BJ (cell line): ENCODE results near the gene DNAJB4. TPM values are rescaled to one million over a fixed set of nuclear protein-coding genes. Genes with fewer than 3 reads are reported as not detected.

ENCODE experiments used
- CTCF ChIA-PET: fragments of 350-600 bp; formaldehyde crosslinking; extraction: SDS; loops from one replicate; lab custom pipeline; 2021; ENCODE audit warnings: antibody characterized with exemption, inconsistent platforms; lab: Yijun Ruan, JAX
- POLR2A ChIA-PET: fragments of 300-600 bp; sonication (Branson Sonifier 250); formaldehyde crosslinking; extraction: SDS; loops from one replicate; lab custom pipeline; 2021; ENCODE audit warnings: antibody characterized with exemption; lab: Charles Lee
- DNase-seq: peaks from one replicate; pipeline ENCODE4 v3.0.0-alpha.2; 2011; ENCODE audit warnings: low read depth
- H3K27me3 ChIP-seq: 2 replicates; pipeline ENCODE4 v1.6.0; 2011; ENCODE audit warnings: low read length; ENCODE audit not compliant: control insufficient read depth, insufficient read depth
- H3K36me3 ChIP-seq: 2 replicates; pipeline ENCODE4 v1.5.1; 2011; ENCODE audit warnings: low read length; ENCODE audit not compliant: control insufficient read depth, insufficient read depth
- H3K4me3 ChIP-seq: 2 replicates; pipeline ENCODE4 v1.5.1; 2011; ENCODE audit warnings: low read depth, mild to moderate bottlenecking, control low read depth, low read length
- polyA plus RNA-seq: library from polyadenylated mRNA; depleted of rRNA; stranded (reverse); fragments of >200 nt; gene quantifications from 2 replicates; pipeline ENCODE4 v1.2.3, GENCODE V29; 2011
- TF ChIP-seq, protein P1 (sequence below): IDR thresholded peaks from 2 replicates; pipeline ENCODE4 v1.5.1; 2011; ENCODE audit warnings: low read depth, mild to moderate bottlenecking, control low read depth, inconsistent platforms, low read length, moderate library complexity; ENCODE audit not compliant: insufficient read depth

DNAJB4 gene
- polyA plus RNA-seq, 1 experiment: 16.7 TPM

DNA sequence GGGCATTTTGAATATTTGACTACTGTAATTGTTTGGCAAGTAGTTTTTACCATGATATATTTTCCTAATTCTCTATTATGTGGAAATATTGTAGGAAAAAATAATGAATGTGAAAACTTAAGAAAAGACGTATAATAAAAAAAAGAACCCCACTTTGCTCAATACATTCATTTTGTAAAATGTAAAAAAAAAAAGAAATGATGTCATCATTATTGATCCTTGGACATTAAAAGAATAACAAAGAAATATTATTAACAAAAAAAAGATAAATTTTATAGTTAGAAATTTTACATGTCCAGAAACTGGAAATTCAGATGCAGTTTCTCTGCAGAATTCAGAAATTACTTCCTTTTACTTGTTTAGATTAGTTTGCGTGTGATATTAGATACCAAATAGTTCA is 46.3 kb downstream of the DNAJB4 start:
- ChIA-PET POLR2A (no interaction called here), CTCF (no interaction called here)
- Histone ChIP-seq H3K4me3 (no peak overlapping the region), H3K27me3 (no peaks in the 10 kb centered on the region), H3K36me3 (no peaks in the 10 kb centered on the region)
- DNase-seq: no peak
- TF ChIP-seq, protein P1, sequence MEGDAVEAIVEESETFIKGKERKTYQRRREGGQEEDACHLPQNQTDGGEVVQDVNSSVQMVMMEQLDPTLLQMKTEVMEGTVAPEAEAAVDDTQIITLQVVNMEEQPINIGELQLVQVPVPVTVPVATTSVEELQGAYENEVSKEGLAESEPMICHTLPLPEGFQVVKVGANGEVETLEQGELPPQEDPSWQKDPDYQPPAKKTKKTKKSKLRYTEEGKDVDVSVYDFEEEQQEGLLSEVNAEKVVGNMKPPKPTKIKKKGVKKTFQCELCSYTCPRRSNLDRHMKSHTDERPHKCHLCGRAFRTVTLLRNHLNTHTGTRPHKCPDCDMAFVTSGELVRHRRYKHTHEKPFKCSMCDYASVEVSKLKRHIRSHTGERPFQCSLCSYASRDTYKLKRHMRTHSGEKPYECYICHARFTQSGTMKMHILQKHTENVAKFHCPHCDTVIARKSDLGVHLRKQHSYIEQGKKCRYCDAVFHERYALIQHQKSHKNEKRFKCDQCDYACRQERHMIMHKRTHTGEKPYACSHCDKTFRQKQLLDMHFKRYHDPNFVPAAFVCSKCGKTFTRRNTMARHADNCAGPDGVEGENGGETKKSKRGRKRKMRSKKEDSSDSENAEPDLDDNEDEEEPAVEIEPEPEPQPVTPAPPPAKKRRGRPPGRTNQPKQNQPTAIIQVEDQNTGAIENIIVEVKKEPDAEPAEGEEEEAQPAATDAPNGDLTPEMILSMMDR: no peak

DNA sequence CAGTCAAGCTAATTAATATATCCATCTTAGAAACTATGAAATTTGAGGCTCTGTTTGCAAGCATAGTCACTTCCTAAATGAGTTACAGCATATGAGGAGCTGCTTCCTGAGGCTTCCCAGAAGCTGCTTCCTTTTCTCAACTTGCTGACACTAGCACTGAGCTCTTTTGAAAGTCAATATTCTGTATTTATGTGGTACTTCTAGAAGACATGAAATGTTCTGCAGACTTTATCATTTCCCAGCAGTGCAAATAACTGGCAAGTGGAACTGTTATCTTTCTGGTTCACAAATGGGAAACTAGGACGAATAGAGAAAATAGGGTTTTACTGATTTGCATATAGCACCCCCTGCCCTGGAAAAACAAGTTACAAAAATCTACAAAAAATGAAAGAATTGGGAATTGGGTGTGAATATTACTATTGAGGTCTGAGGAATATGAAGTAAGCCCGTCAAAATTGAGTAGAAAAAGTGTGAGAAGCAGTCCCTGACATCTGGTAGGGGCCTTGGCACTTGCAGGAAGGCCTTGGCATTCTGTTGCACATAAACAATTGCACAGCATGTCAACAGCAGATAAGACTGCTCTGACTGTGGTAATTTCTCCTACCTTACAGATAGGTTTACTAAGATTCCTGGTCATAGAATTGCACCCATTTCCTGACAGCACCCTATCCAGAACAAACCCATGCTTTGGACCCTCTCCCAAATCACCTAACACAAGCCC is 48.1 kb downstream of the DNAJB4 start:
- no peak for DNase-seq
- POLR2A ChIA-PET: no interaction called here
- CTCF ChIA-PET: no interaction called here
- Histone ChIP-seq H3K27me3 (no peaks in the 10 kb centered on the region), H3K4me3 (no peak overlapping the region), H3K36me3 (no peaks in the 10 kb centered on the region)
- TF ChIP-seq, protein P1: no peak

DNA sequence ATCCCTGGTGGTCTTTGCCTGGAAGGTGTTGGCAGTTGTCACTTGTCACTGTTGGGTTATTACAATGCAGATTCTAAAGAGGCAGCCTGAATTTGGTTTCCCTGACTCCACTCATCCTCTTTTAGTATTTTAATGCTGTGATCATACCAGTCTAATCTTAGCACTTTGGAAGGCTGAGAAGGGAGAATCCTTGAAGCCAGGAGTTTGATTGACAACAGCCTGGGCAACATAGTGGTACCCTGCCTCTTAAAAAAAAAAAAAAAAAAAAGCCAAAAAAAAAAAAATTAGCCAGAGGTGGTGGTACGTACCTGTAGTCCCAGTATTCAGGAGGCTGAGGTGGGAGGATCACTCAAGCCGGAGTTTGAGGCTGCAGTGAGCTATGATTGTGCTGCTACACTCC is 48.8 kb downstream of the DNAJB4 start:
- Histone ChIP-seq H3K27me3 (no peaks in the 10 kb centered on the region), H3K36me3 (no peaks in the 10 kb centered on the region), H3K4me3 (no peak overlapping the region)
- no peak for DNase-seq
- TF ChIP-seq, protein P1: no peak
- POLR2A ChIA-PET: no interaction called here
- CTCF ChIA-PET: no interaction called here

DNA sequence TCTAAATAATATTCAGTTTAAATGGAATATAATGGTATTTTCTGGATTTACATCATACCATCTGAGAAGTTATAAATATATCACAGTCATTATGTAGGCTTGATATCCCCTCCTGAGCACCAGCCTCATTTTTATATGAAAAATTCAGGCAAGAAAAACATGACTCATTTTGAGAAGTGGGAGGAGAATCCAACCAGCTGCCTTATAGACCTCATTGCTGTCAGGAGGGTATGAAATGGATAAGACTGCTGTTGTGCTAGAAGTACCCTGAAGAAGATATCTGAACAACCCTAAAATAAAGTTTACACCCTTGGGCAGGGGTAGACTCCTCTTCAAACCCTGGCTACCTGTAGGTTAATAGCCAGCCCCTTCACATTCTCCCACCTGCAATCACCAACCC is 49.8 kb downstream of the DNAJB4 start:
- CTCF ChIA-PET: no interaction called here
- POLR2A ChIA-PET: no interaction called here
- Histone ChIP-seq H3K36me3 (no peaks in the 10 kb centered on the region), H3K4me3 (no peak overlapping the region), H3K27me3 (no peaks in the 10 kb centered on the region)
- TF ChIP-seq, protein P1: no peak
- no peak for DNase-seq

DNA sequence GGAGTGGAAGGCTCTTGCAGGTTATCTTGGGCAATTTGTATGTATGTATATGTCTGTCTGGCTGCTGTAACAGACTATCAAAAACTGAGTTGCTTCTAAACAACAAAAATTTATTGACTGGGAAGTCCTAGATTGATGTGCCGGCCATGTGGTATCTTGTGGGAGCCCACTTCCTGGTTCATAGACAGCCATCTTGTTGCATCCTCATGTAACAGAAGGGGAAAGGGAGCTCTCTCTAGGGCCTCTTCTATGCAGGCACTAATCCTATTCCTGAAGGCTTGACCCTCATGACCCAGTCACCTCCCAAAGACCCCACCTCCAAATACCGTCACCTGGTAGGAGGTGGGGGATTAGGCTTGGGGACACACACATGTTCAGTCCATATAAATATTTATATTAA is 50.2 kb downstream of the DNAJB4 start:
- no peaks in the 10 kb centered on the region for H3K36me3 ChIP-seq
- no peak overlapping the region for H3K4me3 ChIP-seq
- ChIA-PET CTCF (no interaction called here), POLR2A (interaction anchor here (0.5 kb wide), 1 partner anchor 515 kb away, joined by 10 read pairs; no protein-coding TSS in a partner anchor)
- TF ChIP-seq, protein P1: no peak
- DNase-seq: no peak
- no peaks in the 10 kb centered on the region for H3K27me3 ChIP-seq
